HG02798 (cell line): ENCODE results near the gene SHROOM3.
"Not testable (repeated sequence)": the region's sequence is repeated elsewhere in the genome, so short reads cannot be mapped to it uniquely, and the experiment has no call there.

Experiments
- ATAC-seq: cut with Tn5 transposase; IDR thresholded peaks from one replicate; pipeline ENCODE4 v1.9.1; 2021; ENCODE audit warnings: mild to moderate bottlenecking; ENCODE audit not compliant: unreplicated experiment, poor library complexity

Gene SHROOM3

GRCh38 chr4:76434901-76435527 is at the start of gene SHROOM3:
TSS of gene SHROOM3 (plus strand) at chr4:76435229. CDS start at chr4:76436053, 824 bp downstream.
- no peak for ATAC-seq

- no peak for ATAC-seq
These were observed 49.1 kb upstream of the SHROOM3 start for GRCh38 chr4:76385974-76386373.

GRCh38 chr4:76386566-76387305 is 48.3 kb upstream of the SHROOM3 start:
- no peak for ATAC-seq

GRCh38 chr4:76388160-76388908 is 46.7 kb upstream of the SHROOM3 start:
- no peak for ATAC-seq

GRCh38 chr4:76401654-76402053 is 33.4 kb upstream of the SHROOM3 start:
- no peak for ATAC-seq

GRCh38 chr4:76406081-76406480 is 28.9 kb upstream of the SHROOM3 start:
- no peak for ATAC-seq

- no peak for ATAC-seq
These were observed 27.4 kb upstream of the SHROOM3 start for GRCh38 chr4:76407440-76408119.

- no peak for ATAC-seq
These were observed 24.4 kb upstream of the SHROOM3 start for GRCh38 chr4:76410636-76411035.

GRCh38 chr4:76420188-76420761 is 14.8 kb upstream of the SHROOM3 start:
- ATAC-seq: no peak

GRCh38 chr4:76420762-76421581 is 14.1 kb upstream of the SHROOM3 start, which contains the start of gene CCDC158:
TSS of gene CCDC158 (minus strand) at chr4:76421141. CDS start at chr4:76403207, 17,934 bp downstream.
- ATAC-seq: no peak

- ATAC-seq: not testable (repeated sequence)
These were observed 11.9 kb upstream of the SHROOM3 start for GRCh38 chr4:76423159-76423558.

- ATAC-seq: no peak
These were observed 8.8 kb upstream of the SHROOM3 start for GRCh38 chr4:76426272-76426671.

- ATAC-seq: no peak
These were observed 5.4 kb upstream of the SHROOM3 start for GRCh38 chr4:76429636-76430035.

GRCh38 chr4:76430519-76431388 is 4.3 kb upstream of the SHROOM3 start:
- no peak for ATAC-seq

GRCh38 chr4:76435528-76436319 is 695 bp downstream of the SHROOM3 start:
- no peak for ATAC-seq

GRCh38 chr4:76439491-76439890 is 4.5 kb downstream of the SHROOM3 start:
- ATAC-seq: no peak

GRCh38 chr4:76441881-76442280 is 6.9 kb downstream of the SHROOM3 start:
- ATAC-seq: no peak

GRCh38 chr4:76442807-76443206 is 7.8 kb downstream of the SHROOM3 start:
- ATAC-seq: no peak
